GM19463 (cell line): ENCODE measurements around the gene TBC1D9.

ENCODE experiments used
- ATAC-seq: cut with Tn5 transposase; IDR thresholded peaks from one replicate; pipeline ENCODE4 v1.9.1; 2021; ENCODE audit warnings: mild to moderate bottlenecking, moderate library complexity; ENCODE audit not compliant: unreplicated experiment

Gene TBC1D9

DNA sequence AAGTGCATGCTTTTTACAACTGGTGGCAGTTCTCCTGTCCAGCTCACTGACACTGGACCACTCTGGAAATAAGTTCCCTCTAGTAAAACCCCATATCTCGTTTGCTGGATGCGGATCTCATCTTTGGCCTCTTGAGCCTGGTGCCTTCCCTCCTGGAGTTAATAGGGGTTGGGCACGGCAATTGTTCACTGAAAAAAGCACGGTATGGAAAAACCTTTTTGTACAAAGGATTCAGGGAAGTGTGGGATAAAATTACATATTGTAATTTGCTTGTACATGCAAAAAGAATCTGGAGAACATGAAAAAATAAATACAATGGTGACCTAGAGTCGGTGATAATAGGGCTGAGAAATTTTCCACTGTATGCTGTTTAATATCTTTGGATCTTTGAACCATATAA, 30.6 kb downstream of the TBC1D9 start:
- no peak for ATAC-seq

DNA sequence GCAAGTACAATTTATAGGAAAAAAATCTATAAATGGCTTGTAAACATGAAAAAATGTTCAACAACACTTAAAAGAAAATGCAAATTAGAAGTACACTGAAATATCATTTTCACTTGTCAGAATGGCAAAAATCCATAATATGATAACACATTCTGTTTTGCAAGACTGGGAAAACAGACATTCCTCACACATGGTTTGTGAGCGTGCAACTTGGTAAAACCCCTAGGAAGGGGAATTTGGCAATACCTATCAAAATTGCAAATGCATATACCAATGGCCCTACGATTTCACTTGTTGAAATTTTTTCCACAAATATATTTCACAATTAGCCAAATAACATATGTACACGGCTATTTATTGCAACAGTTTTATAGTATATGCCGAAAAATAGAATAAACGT, 31.4 kb downstream of the TBC1D9 start:
- no peak for ATAC-seq

DNA sequence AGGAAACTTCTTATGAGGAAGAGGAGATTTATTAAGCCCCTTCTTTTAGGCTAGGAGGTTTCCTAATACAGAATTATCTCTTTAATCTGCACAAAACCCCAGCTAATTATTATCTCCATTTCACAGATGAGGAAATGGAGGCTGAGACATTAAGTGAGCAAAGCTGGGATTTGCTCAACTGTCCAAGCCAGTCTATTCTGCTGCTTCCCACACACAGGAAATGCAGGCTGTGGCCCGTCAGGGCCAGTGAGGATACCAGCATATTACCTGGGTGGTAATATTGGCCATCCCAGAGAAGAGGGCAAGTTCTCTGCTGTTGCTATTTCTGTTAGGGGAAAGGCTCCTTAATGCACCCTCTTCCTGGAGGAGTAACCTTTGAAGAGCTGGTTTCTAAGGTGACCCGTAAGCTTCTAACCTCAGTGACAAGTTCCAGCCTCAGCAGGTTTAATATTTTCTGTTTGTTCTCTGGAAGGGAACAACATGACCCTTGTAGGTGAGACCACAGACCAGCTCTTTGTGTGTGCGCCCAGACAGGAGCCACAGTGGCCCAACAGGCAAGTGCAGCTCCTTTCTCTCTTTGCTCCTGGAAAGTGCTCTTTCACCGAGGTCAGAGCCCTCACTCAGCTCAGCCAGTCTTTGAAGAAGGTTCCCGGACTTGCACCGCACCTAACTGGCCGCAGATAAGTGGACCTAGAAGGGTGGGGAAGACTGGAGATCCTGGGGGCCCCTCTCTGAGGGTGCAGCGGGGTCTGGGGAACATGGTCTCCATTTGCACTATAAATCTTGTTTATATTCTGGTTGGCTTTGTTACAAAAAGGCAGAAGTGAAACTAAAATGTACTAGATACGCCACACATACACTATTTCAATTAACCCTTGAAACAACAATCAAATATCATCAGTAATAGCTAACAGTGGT, 35.5 kb downstream of the TBC1D9 start:
- peak; percentile 39 for ATAC-seq

DNA sequence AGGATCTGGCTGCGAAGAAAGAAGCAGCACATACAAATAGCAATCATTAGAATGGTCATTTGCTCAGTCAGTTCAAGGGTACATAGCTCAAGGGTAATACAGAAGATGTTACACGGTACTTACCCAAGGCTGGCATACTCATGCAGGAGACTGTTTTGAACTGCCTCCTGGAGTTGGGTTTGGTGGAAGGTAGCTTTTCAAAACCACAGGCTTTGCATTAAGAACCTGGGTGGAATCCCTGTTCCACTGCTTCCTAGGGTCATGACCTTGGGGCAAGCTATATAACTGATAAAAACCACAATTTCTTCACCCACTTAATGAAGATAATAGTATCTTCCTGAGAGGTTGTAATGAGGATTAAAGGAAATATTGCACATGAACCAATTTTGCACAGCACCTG, 36.5 kb downstream of the TBC1D9 start:
- peak; percentile 62 for ATAC-seq

DNA sequence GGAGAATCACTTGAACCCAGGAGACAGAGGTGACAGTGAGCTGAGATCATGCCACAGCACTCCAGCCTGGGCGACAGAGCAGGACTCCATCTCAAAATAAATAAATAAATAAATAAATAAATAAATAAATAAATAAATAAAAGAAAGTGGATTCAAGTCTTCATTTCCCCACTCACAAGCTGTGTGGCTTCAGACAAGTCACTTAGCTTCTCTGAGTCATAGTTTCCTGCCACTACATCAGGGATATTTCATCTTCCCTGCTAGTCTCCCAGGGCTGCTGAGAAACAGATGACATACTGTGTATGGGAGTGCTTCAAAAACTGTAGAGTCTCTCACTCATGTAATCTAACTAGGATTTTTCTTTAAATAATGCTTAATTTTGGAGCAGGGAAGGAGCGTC, 37.2 kb downstream of the TBC1D9 start:
- ATAC-seq = no peak

DNA sequence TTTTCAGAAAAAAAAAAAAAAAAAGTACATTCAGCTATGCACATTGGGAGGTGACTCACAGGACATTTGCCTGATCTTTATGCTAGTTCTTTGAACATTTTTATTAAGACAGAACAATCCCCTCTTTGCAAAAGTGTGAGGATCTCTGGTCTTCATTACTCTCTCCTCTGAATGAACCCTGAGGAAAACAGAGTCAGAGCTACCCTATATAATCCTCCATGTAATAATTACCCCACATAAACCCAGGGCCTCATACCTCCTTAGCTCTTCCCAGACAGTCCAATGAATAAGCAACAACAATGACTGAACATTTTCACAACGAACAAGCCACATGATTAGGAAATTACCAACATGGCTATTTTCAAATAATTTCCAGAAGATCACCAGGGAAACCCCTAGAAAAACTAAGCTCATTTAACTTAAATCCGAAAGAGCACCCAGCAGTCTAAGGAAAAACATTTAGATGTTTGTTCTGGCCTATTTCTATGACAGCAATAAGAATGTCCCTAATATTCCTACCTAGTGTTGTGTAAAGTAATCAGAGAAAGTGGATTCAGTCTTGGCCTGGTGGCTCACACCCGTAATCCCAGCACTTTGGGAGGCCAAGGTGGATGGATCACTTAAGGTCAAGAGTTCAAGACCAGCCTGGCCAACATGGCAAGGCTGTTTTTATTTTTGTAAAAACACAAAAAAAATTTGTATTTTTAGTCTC, 37.8 kb downstream of the TBC1D9 start:
- ATAC-seq = no peak

DNA sequence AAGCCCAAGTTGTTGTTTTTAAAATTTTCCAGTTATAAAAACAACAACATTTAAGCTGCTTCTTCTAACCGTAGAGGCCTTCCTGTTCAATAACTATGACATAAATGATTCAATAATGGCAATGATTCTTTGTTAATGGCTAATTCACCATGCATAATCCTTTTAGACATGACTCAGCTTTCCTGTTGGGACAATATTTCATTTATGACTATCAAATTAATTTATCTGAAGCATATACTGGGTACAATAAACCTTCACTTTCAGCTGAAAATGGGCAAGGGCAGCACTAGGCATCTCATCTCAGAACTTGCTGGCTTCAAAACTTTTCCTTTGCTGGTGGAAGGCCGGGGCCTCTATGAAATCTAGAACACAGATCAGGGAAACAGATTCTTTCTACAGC, 38.9 kb downstream of the TBC1D9 start:
- ATAC-seq = no peak

DNA sequence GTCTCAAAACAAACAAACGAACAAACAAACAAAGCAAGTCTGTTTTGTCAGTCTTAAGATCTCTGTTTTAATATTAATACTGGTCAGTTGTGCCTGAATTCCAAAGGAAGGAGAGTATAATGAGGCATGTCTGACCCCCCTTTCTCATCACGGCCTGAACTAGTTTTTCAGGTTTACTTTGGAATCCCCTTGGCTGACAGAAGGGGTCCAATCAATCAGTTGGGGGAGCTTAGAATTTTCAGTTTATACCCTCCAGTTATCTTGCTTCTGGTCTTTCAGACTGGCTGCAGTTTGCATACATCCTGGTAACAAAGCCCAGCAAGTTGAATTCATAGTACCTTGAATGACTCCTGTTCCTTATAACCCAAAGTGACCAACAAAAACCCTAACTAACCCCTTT, 41.1 kb downstream of the TBC1D9 start:
- no peak for ATAC-seq

DNA sequence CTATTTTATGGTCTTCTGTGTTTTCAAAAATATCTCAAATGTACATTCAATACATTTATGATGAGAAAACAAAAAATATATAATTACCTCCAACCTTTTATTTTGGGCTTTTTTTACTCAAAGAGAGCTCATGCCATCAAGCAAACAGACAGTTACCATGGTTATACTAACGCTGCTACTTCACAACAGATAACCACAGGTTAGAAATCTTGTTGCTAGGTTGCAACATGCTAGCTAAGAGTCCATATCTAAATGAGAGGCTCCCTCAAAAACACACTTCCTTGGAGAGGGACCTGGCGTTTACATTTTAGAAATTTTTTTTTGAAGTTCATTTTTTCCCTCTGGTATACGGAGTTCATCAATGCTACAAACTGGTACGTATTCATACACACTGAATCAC, 44.3 kb downstream of the TBC1D9 start:
- ATAC-seq = no peak

DNA sequence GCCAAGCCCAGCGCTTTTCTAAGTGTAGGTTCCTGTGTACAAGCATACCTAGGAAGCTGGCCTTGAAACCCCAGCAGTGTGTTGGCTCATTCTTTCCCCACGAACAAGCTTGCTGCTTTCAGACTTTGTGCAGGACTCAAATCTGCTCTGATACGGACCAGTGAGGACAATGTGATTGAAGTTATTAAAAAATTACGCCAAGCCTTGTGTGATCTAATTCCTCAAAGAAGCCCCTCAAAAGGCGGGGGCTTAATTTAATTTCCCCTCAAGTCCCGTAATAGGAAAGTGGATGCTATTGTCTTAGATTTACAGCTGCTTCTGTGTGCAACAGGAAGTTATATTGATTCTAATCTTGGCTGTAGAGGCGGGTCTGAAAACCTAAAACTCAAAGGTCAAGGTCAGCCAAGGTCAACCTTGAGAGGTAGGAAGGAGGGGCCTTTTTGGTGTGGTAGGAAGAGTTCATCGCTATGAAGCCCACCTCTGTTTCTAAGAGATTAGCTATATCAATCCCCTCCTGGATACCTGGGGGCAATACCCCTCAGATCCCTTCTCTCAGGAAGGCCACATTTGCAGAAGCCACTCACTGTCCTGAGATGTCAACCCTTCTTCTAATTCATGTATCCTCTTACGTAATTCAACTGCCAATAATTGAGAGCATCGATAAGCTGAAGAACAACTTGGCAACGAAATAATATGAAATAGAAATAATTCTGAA, 45.1 kb downstream of the TBC1D9 start:
- ATAC-seq = no peak

DNA sequence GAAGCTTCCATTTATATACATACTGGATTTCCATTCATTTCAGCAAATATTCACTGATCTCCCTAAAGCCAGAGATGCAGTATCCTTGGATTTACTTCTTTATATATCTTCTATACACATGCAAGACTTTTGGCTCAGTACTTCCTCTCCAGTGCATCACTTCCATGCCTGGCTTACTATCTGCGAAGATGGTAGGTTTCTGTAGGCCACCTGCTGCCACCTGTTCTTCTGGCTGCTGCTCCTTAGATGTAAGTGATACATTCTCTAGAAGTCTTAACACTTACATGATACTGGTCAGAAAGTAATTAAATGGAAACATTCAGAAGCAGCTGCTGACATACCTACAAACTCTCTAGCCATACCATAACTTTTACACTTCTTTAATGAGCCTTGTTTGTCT, 48.9 kb downstream of the TBC1D9 start:
- ATAC-seq = no peak

DNA sequence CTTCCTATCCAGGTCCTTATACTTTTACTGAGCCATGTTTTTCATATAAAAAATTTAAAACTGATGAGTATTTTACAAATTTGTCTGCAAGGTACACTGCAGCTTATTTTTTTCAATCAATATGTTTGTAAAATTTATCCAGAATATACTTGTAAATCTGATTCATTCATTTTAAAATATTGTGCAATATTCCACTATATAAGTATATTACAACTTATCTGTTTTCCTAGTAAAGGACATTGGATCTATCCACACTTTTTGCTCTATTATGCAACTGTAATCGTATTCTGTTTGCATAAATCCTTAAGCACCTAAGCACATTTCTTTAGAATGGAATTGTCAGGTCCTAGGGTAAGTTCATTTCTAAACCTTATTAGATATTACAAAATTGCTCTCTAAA, 49.5 kb downstream of the TBC1D9 start:
- ATAC-seq = no peak

DNA sequence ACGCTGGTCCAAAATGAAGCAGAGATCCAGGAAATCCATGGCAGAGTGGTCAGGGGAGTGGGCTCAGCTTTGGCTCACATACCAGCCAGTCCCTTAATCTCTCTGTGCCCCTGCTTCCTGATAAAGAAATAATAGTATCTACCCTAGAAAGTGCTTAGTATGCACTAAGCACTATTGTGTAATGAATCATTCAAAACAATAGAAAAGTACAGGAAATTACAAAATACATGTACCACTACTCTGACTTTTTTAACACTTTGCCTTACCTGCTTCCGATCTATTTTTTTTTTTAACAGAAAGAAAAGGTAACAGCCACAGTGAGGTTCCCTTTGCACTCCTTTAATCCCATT, 49.9 kb downstream of the TBC1D9 start:
- no peak for ATAC-seq

DNA sequence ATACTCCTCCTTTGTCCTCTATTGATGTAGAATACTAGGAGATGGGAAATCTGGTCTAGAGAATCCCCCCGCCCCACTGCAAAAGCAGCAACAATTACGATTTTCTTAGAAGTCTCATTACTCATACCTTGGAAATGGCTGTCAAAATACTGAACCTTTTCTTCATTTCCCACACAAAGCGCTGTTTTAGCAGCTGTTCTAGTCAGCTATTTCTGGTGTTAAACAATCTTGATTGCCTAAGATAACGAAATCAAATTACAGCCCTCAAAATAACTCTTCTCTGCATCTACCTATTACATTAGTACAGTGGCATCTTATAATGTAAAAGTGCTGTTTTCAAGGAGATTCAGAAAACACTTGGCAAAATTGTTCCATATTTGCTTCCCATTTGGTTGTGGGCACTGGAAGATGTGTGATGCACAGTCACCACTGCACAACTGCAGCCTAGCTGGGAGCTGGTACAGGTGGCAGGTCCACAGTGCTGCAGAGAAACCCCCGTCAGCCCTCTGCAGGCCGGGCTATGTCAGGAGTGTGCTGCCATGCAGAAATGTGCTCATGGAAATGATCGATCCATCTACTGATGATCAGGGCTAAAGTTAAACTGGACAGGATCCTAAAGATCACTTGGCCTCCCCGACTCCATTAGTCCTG, 50.4 kb downstream of the TBC1D9 start:
- ATAC-seq = no peak

DNA sequence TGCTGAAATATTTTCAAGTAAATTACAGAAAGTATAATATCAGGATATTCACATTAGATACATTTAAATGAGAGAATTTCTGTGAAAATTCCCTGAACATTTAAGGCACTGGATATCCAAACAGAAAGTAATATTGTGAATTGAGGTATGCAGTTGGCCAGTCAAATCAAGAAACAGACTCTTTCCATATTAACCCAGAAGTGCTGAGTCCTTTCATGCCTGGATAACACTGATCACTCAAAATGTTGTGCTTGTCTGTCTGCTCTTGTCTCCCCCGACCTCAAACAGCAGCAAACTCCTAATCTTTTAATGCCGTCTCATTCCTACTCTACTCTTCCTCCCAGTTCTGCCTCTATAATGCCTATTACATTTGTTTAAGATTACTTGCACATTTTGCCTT, 51.2 kb downstream of the TBC1D9 start:
- peak; percentile 75 for ATAC-seq

DNA sequence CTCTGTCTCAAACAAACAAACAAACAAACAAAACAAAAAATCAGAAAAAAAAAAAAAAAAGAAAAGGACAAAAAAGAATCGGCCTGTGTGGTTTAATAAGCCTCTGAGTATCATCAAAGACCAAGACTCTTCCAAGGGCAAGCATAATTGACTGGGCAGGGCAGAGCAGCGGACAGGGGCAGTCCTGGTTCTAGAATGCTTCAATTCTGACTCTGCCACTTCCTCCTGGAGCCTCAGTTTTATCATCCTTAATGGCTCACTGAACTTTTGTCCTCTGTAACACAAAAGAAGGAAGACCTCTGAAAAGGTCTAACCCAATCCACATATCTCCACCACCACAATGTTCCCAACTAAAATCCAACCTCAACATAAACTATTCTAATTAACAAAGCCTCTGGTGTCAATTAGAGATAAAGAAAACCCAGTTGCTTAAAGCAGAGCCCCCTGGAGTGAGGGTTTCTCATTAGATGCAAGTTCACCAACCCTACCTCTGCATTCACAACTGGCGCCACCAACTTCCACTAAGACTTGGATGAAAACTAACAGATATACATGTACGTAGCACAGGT, 51.7 kb downstream of the TBC1D9 start:
- ATAC-seq = peak; percentile 29

DNA sequence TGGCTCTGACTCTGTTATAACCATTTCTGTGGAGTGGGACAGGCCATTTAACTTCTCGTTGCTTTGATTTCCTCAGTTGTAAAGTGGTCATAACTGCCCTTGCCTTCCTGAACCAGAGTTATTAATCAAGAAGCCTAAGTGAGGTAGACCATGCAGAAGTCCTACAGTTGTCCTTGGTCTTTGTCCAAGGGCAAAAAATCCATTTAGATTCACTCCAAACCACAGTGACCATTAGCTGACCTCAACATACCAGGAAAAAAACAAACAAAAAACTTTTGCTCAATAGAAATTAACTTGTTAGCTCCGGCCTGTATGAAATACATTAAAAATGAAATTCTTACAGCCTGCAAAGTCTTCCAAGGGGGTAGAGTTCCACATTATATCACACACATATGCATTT, 52.7 kb downstream of the TBC1D9 start:
- ATAC-seq = no peak

DNA sequence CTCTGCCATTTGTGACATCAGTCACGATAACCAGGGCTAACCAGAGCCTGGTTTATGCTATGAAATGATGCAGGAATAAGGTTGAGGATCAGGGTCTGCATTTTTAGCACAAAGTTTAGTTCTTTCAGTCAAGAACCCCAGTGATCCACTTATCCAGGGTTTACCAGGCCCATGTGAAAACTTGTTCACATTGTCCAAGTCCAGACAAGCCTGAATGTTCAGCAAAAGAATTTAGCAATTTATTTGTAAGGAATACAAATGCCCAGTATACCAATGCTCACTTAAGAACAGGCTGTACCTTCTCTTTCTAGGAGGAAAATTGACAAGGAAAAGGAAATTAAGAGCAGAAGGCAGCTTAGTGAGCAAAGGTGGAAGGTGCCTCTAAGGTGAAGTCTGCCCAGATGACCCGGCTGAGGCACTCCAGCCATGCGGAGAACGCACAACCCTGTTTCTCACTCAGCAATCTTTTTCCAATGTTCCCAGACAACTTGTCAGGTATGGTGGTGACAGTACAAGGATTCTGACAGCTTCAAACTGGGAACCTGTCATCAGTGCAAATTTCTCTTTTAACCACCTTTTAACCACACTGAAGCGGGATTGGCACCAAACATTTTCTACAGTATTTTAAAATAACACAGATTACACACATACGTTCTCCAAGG, 54.0 kb downstream of the TBC1D9 start:
- ATAC-seq = no peak

DNA sequence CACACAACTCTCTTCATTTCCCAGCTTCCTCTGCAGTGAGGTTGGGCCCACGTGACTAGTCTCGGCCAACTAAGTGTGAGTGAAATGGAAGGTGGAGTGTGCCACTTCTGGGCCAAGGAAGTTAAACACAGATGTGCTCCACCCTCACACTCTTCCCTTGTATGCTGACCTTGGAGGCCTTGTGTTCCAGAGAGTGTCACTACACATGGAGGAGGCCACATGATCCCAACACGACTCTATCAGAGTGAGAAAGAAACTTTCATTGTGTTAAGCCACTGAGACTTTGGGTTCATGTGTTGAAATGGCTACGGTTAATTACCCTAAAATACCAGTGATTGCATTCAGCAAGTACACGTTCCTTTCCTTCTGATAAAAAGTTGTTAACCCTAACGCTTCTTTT, 55.1 kb downstream of the TBC1D9 start:
- ATAC-seq = no peak
